HepG2 (cell line): ENCODE results near the gene SNAI1. TPM values are rescaled to one million over a fixed set of nuclear protein-coding genes. Genes with fewer than 3 reads are reported as not detected.

Experiments used
- CCAR2 ChIP-seq: fragments of 200-400 bp; formaldehyde crosslinking; optimal IDR thresholded peaks from 2 replicates; pipeline ENCODE3; 2018; ENCODE audit warnings: low read depth, mild to moderate bottlenecking, low read length, moderate library complexity
- IRF9 ChIP-seq: sonication (generic); formaldehyde crosslinking; IDR thresholded peaks from 2 replicates; pipeline ENCODE4 v1.8.0; 2022; ENCODE audit warnings: missing genetic modification reagents, mild to moderate bottlenecking, borderline replicate concordance
- ISL2 ChIP-seq: sonication (generic); formaldehyde crosslinking; IDR thresholded peaks from 2 replicates; pipeline ENCODE4 v1.5.0; 2020; ENCODE audit warnings: missing genetic modification reagents
- KLF15 ChIP-seq: sonication (generic); formaldehyde crosslinking; IDR thresholded peaks from 2 replicates; pipeline ENCODE4 v1.8.1; 2023; ENCODE audit warnings: borderline replicate concordance, mild to moderate bottlenecking, inconsistent platforms, missing genetic modification reagents, mixed read lengths
- ONECUT2 ChIP-seq: sonication (generic); formaldehyde crosslinking; IDR thresholded peaks from 2 replicates; pipeline ENCODE4 v1.4.0; 2020; ENCODE audit warnings: missing genetic modification reagents
- PAXIP1 ChIP-seq: sonication (generic); formaldehyde crosslinking; conservative IDR thresholded peaks from 2 replicates; pipeline ENCODE4 v1.4.0; 2020; ENCODE audit warnings: mild to moderate bottlenecking, missing genetic modification reagents, moderate library complexity
- PPARG ChIP-seq: conservative IDR thresholded peaks from 2 replicates; pipeline ENCODE4 v1.6.1; 2016; ENCODE audit warnings: missing biosample characterization, missing genetic modification reagents
- RCOR2 ChIP-seq: IDR thresholded peaks from 2 replicates; pipeline ENCODE4 v1.6.1; 2016; ENCODE audit warnings: missing biosample characterization, missing genetic modification reagents
- ZBTB38 ChIP-seq: sonication (generic); formaldehyde crosslinking; IDR thresholded peaks from 2 replicates; pipeline ENCODE4 v1.5.1; 2020; ENCODE audit warnings: mild to moderate bottlenecking, missing genetic modification reagents
- ZNF142 ChIP-seq: sonication (generic); formaldehyde crosslinking; IDR thresholded peaks from 2 replicates; pipeline ENCODE4 v1.4.0; 2020; ENCODE audit warnings: missing genetic modification reagents
- ZNF451 ChIP-seq: sonication (generic); formaldehyde crosslinking; IDR thresholded peaks from 2 replicates; pipeline ENCODE4 v1.5.0; 2020; ENCODE audit warnings: mild to moderate bottlenecking, missing genetic modification reagents
- ZNF550 ChIP-seq: sonication (generic); formaldehyde crosslinking; IDR thresholded peaks from 2 replicates; pipeline ENCODE4 v1.4.0; 2020; ENCODE audit warnings: mild to moderate bottlenecking, missing genetic modification reagents, borderline replicate concordance
- ZNF598 ChIP-seq: sonication (generic); formaldehyde crosslinking; IDR thresholded peaks from 2 replicates; pipeline ENCODE4 v1.5.1; 2020; ENCODE audit warnings: mild to moderate bottlenecking, missing genetic modification reagents, borderline replicate concordance
- ZXDC ChIP-seq: sonication (generic); formaldehyde crosslinking; IDR thresholded peaks from 2 replicates; pipeline ENCODE4 v1.5.0; 2020; ENCODE audit warnings: mild to moderate bottlenecking, missing genetic modification reagents
- polyA plus RNA-seq, 8 experiments: library from polyadenylated mRNA; depleted of rRNA in 3 of 8; stranded (reverse) in 7 of 8; unstranded in 1 of 8; fragments of >200 nt; fragmentation: Illumina TruSeq in 4 of 8; extraction: Trizol in 4 of 8; gene quantifications; 2 replicates each; pipeline versions ENCODE4 v1.2.1 to v1.2.3, GENCODE V29; 2011 to 2016; ENCODE audit warnings: low read depth in 4 of 8, missing spikeins in 1 of 8, mixed read lengths in 1 of 8; ENCODE audit not compliant: insufficient read depth in 1 of 8
- total RNA-seq, 5 experiments: library from RNA; depleted of rRNA; stranded (reverse); fragments of >200 nt; fragmentation: Illumina TruSeq; extraction: Trizol; gene quantifications; 2 replicates each; pipeline ENCODE4 v1.2.3, GENCODE V29; 2016; ENCODE audit warnings: low read depth in 1 of 5

SNAI1 gene
- total and polyA plus RNA-seq, 2 of the 13 experiments (the other 11 are each of a cell fraction or from before 2014, with no cell fraction given), result 1.3 to 1.4 TPM

- TF ChIP-seq ZNF550 (CRISPR knock-in tag) (no peak), ZNF598 (peak; percentile 74; the same call in 1 of the 2 replicates), ZNF451 (peak; percentile 40; the same call in 1 of the 2 replicates), ZBTB38 (peak; percentile 47; the same call in 1 of the 2 replicates), ISL2 (peak; percentile 89), KLF15 (CRISPR knock-in tag) (peak; percentile 59; the same call in 1 of the 2 replicates), RCOR2 (CRISPR knock-in tag) (peak; percentile 24; the same call in 1 of the 2 replicates), IRF9 (CRISPR knock-in tag) (peak; percentile 76; the same call in 1 of the 2 replicates), PPARG (CRISPR knock-in tag) (peak; percentile 67; the same call in 1 of the 2 replicates), CCAR2 (no peak), ONECUT2 (CRISPR knock-in tag) (peak; percentile 54; the same call in 1 of the 2 replicates), ZNF142 (CRISPR knock-in tag) (peak; percentile 72; the same call in 1 of the 2 replicates), PAXIP1 (CRISPR knock-in tag) (peak; percentile 43; the same call in 1 of the 2 replicates), ZXDC (CRISPR knock-in tag) (no peak)
These were observed 3.5 kb upstream of the SNAI1 start (continued) for GRCh38 chr20:49979030-49979832.
